Spleen (tissue), 11 donors: ENCODE measurements around the gene TLE5. TPM values are rescaled to one million over a fixed set of nuclear protein-coding genes. Genes with fewer than 3 reads are reported as not detected.

Experiments used
- DNase-seq: peaks from one replicate; pipeline ENCODE4 v3.0.0-alpha.2; 2020
- H3K27ac ChIP-seq, 8 donors: fragments of 200-600 bp; sonication (generic) in 7 of 8; 1 replicate in 4 of 8; 2 replicates in 4 of 8; pipeline versions ENCODE4 v1.5.0 to v1.8.0; 2016 to 2021; ENCODE audit warnings: inconsistent platforms in 4 of 8, mild to moderate bottlenecking in 4 of 8, moderate library complexity in 1 of 8
- H3K27me3 ChIP-seq, 7 donors: fragments of 200-600 bp; sonication (generic) in 6 of 7; replicated peaks in 1 of 7; 1 replicate in 4 of 7; 2 replicates in 3 of 7; pipeline versions ENCODE4 v1.5.0 to v1.8.0; 2016 to 2021; ENCODE audit warnings: inconsistent platforms in 3 of 7, mild to moderate bottlenecking in 1 of 7
- H3K36me3 ChIP-seq, 6 donors: fragments of 200-600 bp; sonication (generic) in 5 of 6; 1 replicate in 4 of 6; 2 replicates in 2 of 6; pipeline versions ENCODE4 v1.5.0 to v1.8.0; 2016 to 2021; ENCODE audit warnings: inconsistent platforms in 2 of 6
- H3K4me1 ChIP-seq, 6 donors: fragments of 200-600 bp; sonication (generic) in 5 of 6; 1 replicate in 3 of 6; 2 replicates in 3 of 6; pipeline versions ENCODE4 v1.5.0 to v1.8.0; 2016 to 2021; ENCODE audit warnings: inconsistent platforms in 3 of 6
- H3K4me3 ChIP-seq, 8 donors: fragments of 200-600 bp; sonication (generic) in 7 of 8; 1 replicate in 4 of 8; 2 replicates in 4 of 8; pipeline versions ENCODE4 v1.5.0 to v1.8.0; 2016 to 2021; ENCODE audit warnings: inconsistent platforms in 4 of 8, mild to moderate bottlenecking in 4 of 8, moderate library complexity in 2 of 8
- H3K9me3 ChIP-seq, 8 donors: fragments of 200-600 bp; sonication (generic) in 7 of 8; 1 replicate in 4 of 8; 2 replicates in 4 of 8; pipeline versions ENCODE4 v1.5.0 to v1.8.0; 2016 to 2021; ENCODE audit warnings: inconsistent platforms in 4 of 8
- CTCF ChIP-seq, 11 experiments: fragments of 200-600 bp in 7 of 11; fragments of 450-650 bp in 4 of 11; sonication (generic) in 4 of 11; IDR thresholded peaks in 8 of 11; conservative IDR thresholded peaks in 3 of 11; 1 replicate in 7 of 11; 2 replicates in 4 of 11; pipeline versions ENCODE4 v1.4.0 to v1.8.0; 2016 to 2021; ENCODE audit warnings: antibody characterized with exemption in 11 of 11, inconsistent platforms in 4 of 11, mild to moderate bottlenecking in 1 of 11
- POLR2A ChIP-seq, 3 donors: fragments of 450-650 bp; IDR thresholded peaks; one replicate each; pipeline ENCODE4 v1.5.1; 2017; ENCODE audit warnings: antibody characterized with exemption in 3 of 3, mild to moderate bottlenecking in 1 of 3
- POLR2AphosphoS5 ChIP-seq, 3 donors: sonication (generic); formaldehyde crosslinking; IDR thresholded peaks; one replicate each; pipeline ENCODE4 v1.5.1; 2017; ENCODE audit warnings: antibody characterized with exemption in 3 of 3
- WGBS, 5 donors: extraction: QIAGEN DNeasy Blood & Tissue Kit in 3 of 5; methylation state at CpG; one replicate each; pipeline versions ENCODE4 v1.1.5 to v1.1.7; 2013 to 2018; 5-methylcytosine and 5-hydroxymethylcytosine counted together
- intact Hi-C: fragments of 100-400 bp; cut with DNase I; formaldehyde crosslinking; loops from one replicate; pipeline ENCODE4 v1.15.0; 2023; ENCODE audit warnings: low total_unique reads
- polyA plus RNA-seq, 3 donors: library from polyadenylated mRNA; stranded (reverse); fragments of 200-250 nt; gene quantifications; one replicate each; pipeline ENCODE4 v1.2.1, GENCODE V29; 2013
- total RNA-seq, 7 donors: library from RNA; depleted of rRNA in 3 of 7; stranded (reverse); fragments of >200 nt in 3 of 7; fragmentation: NEBNext Ultra II Directional in 4 of 7; extraction: Animal tissue kit (Norgen Biotek cat#: 25700) in 4 of 7; gene quantifications; one replicate each; pipeline versions ENCODE4 v1.1.0 to v1.2.1, GENCODE V29; 2016 to 2021
- donor health status: healthy with polysubstance abuse.
- donor health status: DM: no; HTN: no; CAD: no; lungs with moderate emphysema.
- donor health status: DM: no; HTN: no; CAD: no.
- donor health status: Bipolar disorder and iron deficiency.
- donor health status: healthy.
- donor health status: DM: no; HTN: no; CAD: no.
- donor health status: DM: yes; HTN: yes; CAD: no.

Gene TLE5
- total and polyA plus RNA-seq, 10 donors: 325 to 618 (median 435) TPM

GRCh38 chr19:3110126-3110825 is 48.0 kb upstream of the TLE5 start:
- DNase-seq: no peak
- WGBS, 5 donors: 87 to 94% (median 91%) methylated on average over 25 to 37 of the region's 37 CpGs
- H3K36me3 ChIP-seq: peaks cover 0 to 48% (median 4%) of the 10 kb centered on the region in 6 donors

GRCh38 chr19:3109491-3109890 is 47.2 kb upstream of the TLE5 start:
- DNase-seq: no peak
- H3K9me3 ChIP-seq: no peaks in the 10 kb centered on the region
- intact Hi-C loops: no loop called here
- no peak overlapping the region for H3K27ac ChIP-seq
- H3K4me1 ChIP-seq: peaks cover 1 to 42% (median 15%) of the 10 kb centered on the region in 6 donors
- H3K4me3 ChIP-seq: no peak overlapping the region
- H3K27me3 ChIP-seq: no peaks in the 10 kb centered on the region
- no peak for TF ChIP-seq POLR2A (IDR thresholded peaks at IDR 0.05)
- TF ChIP-seq CTCF (IDR thresholded peaks at IDR 0.05 in 8 of 11, conservative IDR thresholded peaks at IDR 0.05 in 3 of 11): no peak
- TF ChIP-seq POLR2AphosphoS5 (IDR thresholded peaks at IDR 0.05): no peak
- peaks cover 0 to 40% (median 4%) of the 10 kb centered on the region in 6 donors for H3K36me3 ChIP-seq
- WGBS, 5 donors: 81 to 91% (median 87%) methylated on average over 13 to 22 of the region's 22 CpGs

More at GRCh38 chr19:3110126-3110825, 48.0 kb upstream of the TLE5 start:
- peaks cover 0 to 36% (median 12%) of the 10 kb centered on the region in 6 donors for H3K4me1 ChIP-seq
- no peak overlapping the region for H3K27ac ChIP-seq
- TF ChIP-seq POLR2A (IDR thresholded peaks at IDR 0.05) (no peak), POLR2AphosphoS5 (IDR thresholded peaks at IDR 0.05) (no peak), CTCF (IDR thresholded peaks at IDR 0.05 in 8 of 11, conservative IDR thresholded peaks at IDR 0.05 in 3 of 11) (no peak)
- no peak overlapping the region for H3K4me3 ChIP-seq
- H3K27me3 ChIP-seq: no peaks in the 10 kb centered on the region
- H3K9me3 ChIP-seq: no peaks in the 10 kb centered on the region
- intact Hi-C loops: no loop called here

- H3K27ac ChIP-seq: no peak overlapping the region
- no peaks in the 10 kb centered on the region for H3K9me3 ChIP-seq
- no peaks in the 10 kb centered on the region for H3K27me3 ChIP-seq
- WGBS, 5 donors: 27 to 47% (median 36%) methylated on average over 2 to 5 of the region's 5 CpGs
- intact Hi-C loops: no loop called here
- H3K4me1 ChIP-seq: peaks cover 7 to 49% (median 21%) of the 10 kb centered on the region in 6 donors
- H3K36me3 ChIP-seq: peaks cover 0 to 33% (median 4%) of the 10 kb centered on the region in 6 donors
- DNase-seq: peak; percentile 87
- peak in 1 of 3 donors; percentile 26 for TF ChIP-seq POLR2AphosphoS5 (IDR thresholded peaks at IDR 0.05)
- TF ChIP-seq CTCF (IDR thresholded peaks at IDR 0.05 in 8 of 11, conservative IDR thresholded peaks at IDR 0.05 in 3 of 11): peak; percentile 54 to 93 (median 88)
- TF ChIP-seq POLR2A (IDR thresholded peaks at IDR 0.05): no peak
- H3K4me3 ChIP-seq: no peak overlapping the region
Measured at GRCh38 chr19:3108775-3109174, 46.5 kb upstream of the TLE5 start.

- Histone ChIP-seq H3K27ac (peak overlapping the region in 1 of 8 donors; percentile 7), H3K36me3 (peaks cover 0 to 21% (median 0%) of the 10 kb centered on the region in 6 donors), H3K9me3 (no peaks in the 10 kb centered on the region), H3K4me1 (peaks cover 10 to 61% (median 32%) of the 10 kb centered on the region in 6 donors), H3K27me3 (no peaks in the 10 kb centered on the region), H3K4me3 (no peak overlapping the region)
- intact Hi-C loops: no loop called here
- no peak for DNase-seq
- 83 to 93% (median 87%) methylated on average over 7 of the region's 7 CpGs for WGBS, 5 donors
- no peak for TF ChIP-seq POLR2AphosphoS5 (IDR thresholded peaks at IDR 0.05)
- TF ChIP-seq CTCF (IDR thresholded peaks at IDR 0.05 in 8 of 11, conservative IDR thresholded peaks at IDR 0.05 in 3 of 11): no peak
- no peak for TF ChIP-seq POLR2A (IDR thresholded peaks at IDR 0.05)
Measured at GRCh38 chr19:3107658-3108057, 45.4 kb upstream of the TLE5 start.
